H1 (cell line): ENCODE measurements around the gene ABHD4. TPM values are rescaled to one million over a fixed set of nuclear protein-coding genes. Genes with fewer than 3 reads are reported as not detected.

Experiments used
- CREB1 ChIP-seq: IDR thresholded peaks from 2 replicates; pipeline ENCODE4 v1.6.1; 2012; ENCODE audit warnings: inconsistent platforms
- GABPA ChIP-seq: IDR thresholded peaks from 2 replicates; pipeline ENCODE4 v1.6.1; 2011; ENCODE audit warnings: mild to moderate bottlenecking, low read length, moderate library complexity, borderline replicate concordance; ENCODE audit not compliant: insufficient read depth
- JUND ChIP-seq: IDR thresholded peaks from 2 replicates; pipeline ENCODE4 v1.6.1; 2011; ENCODE audit warnings: mild to moderate bottlenecking, improper control_type of control experiment, low read length
- SUZ12 ChIP-seq: fragments of 200-600 bp; sonication (generic); IDR thresholded peaks from 2 replicates; pipeline ENCODE4 v1.6.1; 2012; ENCODE audit warnings: mild to moderate bottlenecking, inconsistent platforms, low read length, moderate library complexity, mixed read lengths
- TEAD4 ChIP-seq: IDR thresholded peaks from 2 replicates; pipeline ENCODE4 v1.6.1; 2012; ENCODE audit warnings: low read depth, low read length, inconsistent platforms, mixed read lengths
- polyA plus RNA-seq, 7 experiments: library from polyadenylated mRNA; depleted of rRNA in 3 of 7; stranded (reverse) in 5 of 7; unstranded in 2 of 7; fragments of >200 nt in 5 of 7; fragments of 200-250 nt in 2 of 7; gene quantifications; 1 replicate in 5 of 7; 2 replicates in 1 of 7; 4 replicates in 1 of 7; pipeline versions ENCODE4 v1.2.1 to v1.2.3, GENCODE V29; 2011 to 2013; ENCODE audit warnings: missing spikeins in 2 of 7, mixed read lengths in 2 of 7
- total RNA-seq: library from RNA; stranded (reverse); fragmentation: NEBNext Ultra II Directional; extraction: Animal tissue kit (Norgen Biotek cat#: 25700); gene quantifications from 2 replicates; pipeline ENCODE4 v1.2.1, GENCODE V29; 2021
- TF ChIP-seq, protein P1 (sequence below): IDR thresholded peaks from 2 replicates; pipeline ENCODE4 v1.6.1; 2011; ENCODE audit warnings: low read depth, mild to moderate bottlenecking, low read length; ENCODE audit not compliant: insufficient read depth

Gene ABHD4
- total and polyA plus RNA-seq, 2 of the 8 experiments (the other 6 are each of a cell fraction or from before 2014, with no cell fraction given) = 32.4 to 42.9 TPM

GRCh38 chr14:22646570-22647254, 48.6 kb downstream of the ABHD4 start (continued):
- TF ChIP-seq, protein P1, sequence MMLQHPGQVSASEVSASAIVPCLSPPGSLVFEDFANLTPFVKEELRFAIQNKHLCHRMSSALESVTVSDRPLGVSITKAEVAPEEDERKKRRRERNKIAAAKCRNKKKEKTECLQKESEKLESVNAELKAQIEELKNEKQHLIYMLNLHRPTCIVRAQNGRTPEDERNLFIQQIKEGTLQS = no peak
- TF ChIP-seq JUND = no peak
- no peak for TF ChIP-seq CREB1
- TF ChIP-seq TEAD4 = no peak
- no peak for TF ChIP-seq GABPA
- no peak for TF ChIP-seq SUZ12
